NCI-H2171 (cell line): ENCODE data around the gene FGF14.
A peak's percentile ranks its signal among the peaks of the same experiment; 100 is the strongest.

ENCODE experiments used
- DNase-seq: peaks from one replicate; lab custom pipeline; 2025; lab: John Stamatoyannopoulos, UW

The FGF14 gene

GRCh38 chr13:102250448-102250847, 151.4 kb downstream of the FGF14 start:
- no peak for DNase-seq

GRCh38 chr13:102244607-102245227, 157.1 kb downstream of the FGF14 start:
- no peak for DNase-seq

GRCh38 chr13:102240110-102240509, 161.7 kb downstream of the FGF14 start:
- DNase-seq, result no peak

- peak; percentile 59 for DNase-seq
These were observed 164.6 kb downstream of the FGF14 start for GRCh38 chr13:102237230-102237629.

GRCh38 chr13:102236830-102237229, 165.0 kb downstream of the FGF14 start:
- DNase-seq, result no peak

GRCh38 chr13:102236341-102236740, 165.5 kb downstream of the FGF14 start:
- no peak for DNase-seq

GRCh38 chr13:102235689-102236088, 166.2 kb downstream of the FGF14 start:
- DNase-seq, result no peak

GRCh38 chr13:102234618-102235017, 167.2 kb downstream of the FGF14 start:
- no peak for DNase-seq

GRCh38 chr13:102233566-102234208, 168.2 kb downstream of the FGF14 start:
- no peak for DNase-seq

- DNase-seq, result no peak
These were observed 170.4 kb downstream of the FGF14 start for GRCh38 chr13:102231479-102231878.

GRCh38 chr13:102227741-102228140, 174.1 kb downstream of the FGF14 start:
- peak; percentile 82 for DNase-seq

- DNase-seq, result no peak
These were observed 175.3 kb downstream of the FGF14 start for GRCh38 chr13:102226591-102226990.

- no peak for DNase-seq
These were observed 176.0 kb downstream of the FGF14 start for GRCh38 chr13:102225892-102226291.

GRCh38 chr13:102220681-102221228, 181.1 kb downstream of the FGF14 start:
- DNase-seq, result no peak

- no peak for DNase-seq
These were observed 186.9 kb downstream of the FGF14 start for GRCh38 chr13:102214956-102215355.

- no peak for DNase-seq
These were observed 189.1 kb downstream of the FGF14 start for GRCh38 chr13:102212729-102213128.

GRCh38 chr13:102208347-102208746, 193.5 kb downstream of the FGF14 start:
- no peak for DNase-seq

GRCh38 chr13:102207680-102208342, 194.0 kb downstream of the FGF14 start:
- DNase-seq, result no peak

- no peak for DNase-seq
These were observed 198.1 kb downstream of the FGF14 start for GRCh38 chr13:102203718-102204117.

GRCh38 chr13:102198418-102199311, 203.2 kb downstream of the FGF14 start:
- DNase-seq, result no peak

- DNase-seq, result no peak
These were observed 204.7 kb downstream of the FGF14 start for GRCh38 chr13:102197193-102197592.
